ENCODE results near the gene YJU2.

GRCh38 chr19:4305257-4305612, 58.4 kb downstream of the YJU2 start:
- TF ChIP-seq EZH2 (IDR thresholded peaks at IDR 0.05) (no peak), EZH2phosphoT487 (IDR thresholded peaks at IDR 0.05) (no peak)

All from neural progenitor cell (in vitro differentiated cells).